GM20431 (cell line): ENCODE results near the gene RASGRF1.
"Not testable (repeated sequence)": the region's sequence is repeated elsewhere in the genome, so short reads cannot be mapped to it uniquely, and the experiment has no call there.

Experiments used
- in situ Hi-C: fragments of 300-500 bp; cut with MseI, MboI; formaldehyde crosslinking; loops from one replicate; pipeline ENCODE4 v1.15.0; 2020; ENCODE audit warnings: low sequenced_read_pairs; ENCODE audit not compliant: unreplicated experiment

The RASGRF1 gene

DNA sequence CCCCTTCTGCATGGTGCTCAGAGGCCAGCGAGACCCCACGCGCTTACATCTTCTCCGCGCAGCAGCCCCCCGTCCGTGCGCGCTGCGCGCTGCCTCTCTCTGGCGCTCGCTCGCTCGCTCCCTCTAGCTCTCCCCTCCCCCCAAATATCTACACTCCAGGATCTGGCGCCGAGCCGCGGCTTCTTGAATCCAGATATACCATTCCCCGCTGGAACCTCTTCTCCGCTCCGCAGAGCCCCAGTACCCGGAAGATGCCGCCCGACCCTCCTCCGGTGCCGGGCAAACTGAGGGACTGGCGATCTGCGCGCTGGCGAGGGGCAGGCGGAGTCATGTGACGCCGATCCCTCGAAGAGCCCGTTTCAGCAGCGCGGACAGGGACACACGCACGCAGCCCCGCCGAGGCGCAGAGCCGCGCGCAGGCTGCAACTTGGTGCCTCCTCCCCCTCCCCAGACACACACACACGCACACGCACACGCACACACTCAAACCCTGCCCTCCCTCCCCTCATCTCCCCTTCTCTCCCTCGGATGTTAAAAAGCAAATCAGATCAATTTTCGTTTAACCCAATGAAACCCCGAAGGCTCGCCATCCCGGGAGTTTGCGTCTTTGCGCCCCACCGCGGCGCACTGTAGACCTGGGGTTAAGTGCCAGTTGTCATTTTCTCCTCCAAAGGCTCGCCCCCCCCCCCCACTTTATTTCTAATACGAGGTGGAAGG lies at the start of gene RASGRF1:
TSS of gene RASGRF1 (minus strand) at position 294 of the 717 bp plus-strand sequence. CDS start at position 12, 282 bp downstream.
- in situ Hi-C loops: no loop called here

DNA sequence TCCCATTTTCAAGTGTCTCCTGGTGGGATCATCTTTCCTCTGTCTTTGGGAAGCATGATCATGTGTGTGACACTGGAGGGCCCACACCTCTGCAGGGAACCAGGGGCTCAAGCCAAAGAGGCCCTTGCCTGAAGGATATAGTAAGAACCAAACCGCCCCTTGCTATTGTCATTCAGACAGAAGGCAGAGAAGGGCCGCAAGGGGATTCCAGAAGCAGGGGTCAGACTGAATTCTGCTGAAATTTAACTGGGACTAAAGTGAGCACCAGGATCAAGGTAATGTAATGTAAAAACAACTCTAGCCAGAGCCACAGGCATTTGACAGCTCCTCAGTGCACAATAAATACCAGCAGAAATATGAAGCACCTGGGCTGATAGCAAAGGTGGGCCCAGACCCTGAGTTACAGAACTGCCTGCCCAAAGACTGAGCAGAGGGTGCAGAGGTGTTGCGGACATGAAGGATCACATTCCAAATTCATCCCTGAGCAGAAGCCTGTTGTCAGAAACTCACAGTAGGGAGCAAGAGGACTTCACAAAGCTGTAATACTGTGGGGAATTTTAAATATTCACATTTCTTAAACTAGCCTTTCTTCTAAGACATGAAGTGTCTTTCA lies 46.0 kb upstream of the RASGRF1 start:
- in situ Hi-C loops: no loop called here

DNA sequence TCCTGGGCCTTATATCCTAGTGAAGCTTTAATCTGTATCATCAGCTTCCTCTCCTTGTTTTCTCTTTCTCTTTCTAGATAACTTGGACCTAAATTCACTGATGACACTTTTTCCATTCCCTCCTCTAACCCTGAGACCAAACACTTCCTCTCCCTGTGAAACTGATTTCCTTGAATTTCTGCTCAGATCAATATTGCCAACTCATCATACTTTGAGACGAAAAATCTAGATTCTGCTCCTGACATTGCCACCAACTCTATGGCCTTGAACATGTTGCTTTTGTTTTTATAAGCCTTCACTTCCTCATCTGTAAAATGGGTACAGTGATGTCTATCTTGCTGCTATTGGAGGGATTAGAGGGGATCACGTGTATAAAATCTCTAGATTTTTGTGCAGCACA lies 42.7 kb upstream of the RASGRF1 start:
- in situ Hi-C loops: no loop called here

GRCh38 chr15:79132770-79133169 lies 42.2 kb upstream of the RASGRF1 start:
- in situ Hi-C loops: no loop called here

DNA sequence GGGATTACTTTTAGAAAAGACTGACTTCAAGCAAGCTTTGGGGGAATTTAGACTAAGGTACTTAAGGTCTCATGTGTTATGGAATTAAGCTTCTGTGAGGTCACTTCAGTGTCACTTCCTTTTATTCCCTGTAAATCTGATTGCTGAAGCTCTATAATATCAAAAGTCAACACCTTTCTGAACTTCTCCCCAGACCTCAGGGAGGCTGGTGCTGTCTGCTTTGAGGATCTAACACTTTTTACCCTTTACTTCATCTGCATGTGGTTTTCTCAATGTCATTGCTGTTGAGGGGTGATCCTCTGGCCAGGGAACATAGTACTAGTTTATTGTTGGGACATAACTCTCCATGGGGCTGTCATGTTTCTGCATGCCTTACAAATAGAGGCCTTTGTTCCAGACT lies 41.8 kb upstream of the RASGRF1 start:
- in situ Hi-C loops: no loop called here

DNA sequence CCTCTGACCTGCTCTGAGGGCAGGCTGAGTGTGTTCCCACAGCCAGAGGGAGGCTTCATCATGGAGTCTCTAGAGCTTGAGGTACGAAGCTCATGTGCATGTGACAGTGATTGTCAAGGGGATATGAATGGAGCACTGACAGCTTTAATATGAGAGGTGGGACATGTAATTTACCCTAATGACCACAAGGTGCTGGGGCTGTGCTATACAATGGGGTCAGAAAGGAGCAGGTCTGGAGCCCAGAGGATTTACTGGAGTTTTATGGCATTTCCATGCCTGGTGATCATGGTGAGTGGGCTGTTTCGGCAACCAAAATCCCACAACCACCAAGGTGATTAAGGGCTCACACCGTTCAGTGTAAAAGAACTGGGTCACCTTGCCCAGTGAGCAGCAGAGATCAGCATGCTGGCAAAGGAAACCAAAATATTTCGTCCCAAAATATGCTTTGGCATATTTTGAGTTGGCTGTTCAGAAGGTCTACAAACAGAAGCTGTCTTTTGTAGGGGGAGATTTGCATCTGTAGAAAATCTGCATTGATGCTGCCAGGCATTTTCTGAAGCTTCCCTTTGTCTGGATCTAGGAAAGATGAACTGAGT lies 40.1 kb upstream of the RASGRF1 start:
- in situ Hi-C loops: no loop called here

- in situ Hi-C loops: no loop called here
These were observed 38.7 kb upstream of the RASGRF1 start for GRCh38 chr15:79129235-79129634.

GRCh38 chr15:79128556-79128955 lies 38.0 kb upstream of the RASGRF1 start:
- in situ Hi-C loops: no loop called here

GRCh38 chr15:79124388-79124787 lies 33.8 kb upstream of the RASGRF1 start:
- in situ Hi-C loops: no loop called here

DNA sequence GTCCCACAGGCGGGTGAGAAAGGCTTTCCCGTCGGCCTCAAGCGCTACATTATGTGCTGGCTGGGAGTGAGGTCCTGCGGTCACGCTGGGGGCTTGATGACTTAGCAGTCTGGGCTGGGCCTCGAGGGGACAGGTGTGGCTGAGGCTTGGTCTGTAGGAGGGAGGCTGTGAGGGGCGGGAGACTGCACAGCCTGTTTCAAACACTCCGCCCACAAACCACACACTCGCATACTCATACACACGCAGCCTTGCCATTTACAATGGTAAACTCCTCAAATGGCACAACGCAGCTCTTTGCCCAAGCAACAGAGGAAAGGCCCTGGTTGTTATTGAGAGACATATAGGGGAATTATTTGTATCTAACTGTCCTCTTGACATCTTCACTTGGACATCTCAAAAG lies 32.4 kb upstream of the RASGRF1 start:
- in situ Hi-C loops: no loop called here

GRCh38 chr15:79122391-79122790 lies 31.8 kb upstream of the RASGRF1 start:
- in situ Hi-C loops: no loop called here

DNA sequence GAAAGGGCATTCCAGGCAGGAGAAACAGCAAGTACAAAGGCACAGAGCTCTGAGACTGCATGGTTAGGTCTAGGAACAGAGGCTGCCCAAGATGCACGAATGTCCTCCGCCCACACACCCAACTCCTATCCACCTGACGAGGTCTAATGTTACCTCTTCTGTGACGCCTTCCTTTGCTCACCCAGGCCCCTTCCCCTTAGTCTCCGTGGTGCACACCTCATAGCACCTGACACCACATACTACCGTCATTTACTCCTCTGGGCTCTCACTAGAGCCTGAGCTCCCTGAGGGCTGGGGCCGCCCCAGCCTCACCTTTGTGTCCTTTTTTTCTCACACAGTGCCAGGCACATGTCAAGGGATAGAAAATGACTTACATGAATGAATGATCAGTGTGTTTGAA lies 31.0 kb upstream of the RASGRF1 start:
- in situ Hi-C loops: no loop called here

GRCh38 chr15:79117442-79118204 lies 27.0 kb upstream of the RASGRF1 start:
- in situ Hi-C loops: no loop called here

GRCh38 chr15:79116771-79117170 lies 26.2 kb upstream of the RASGRF1 start:
- in situ Hi-C loops: no loop called here

DNA sequence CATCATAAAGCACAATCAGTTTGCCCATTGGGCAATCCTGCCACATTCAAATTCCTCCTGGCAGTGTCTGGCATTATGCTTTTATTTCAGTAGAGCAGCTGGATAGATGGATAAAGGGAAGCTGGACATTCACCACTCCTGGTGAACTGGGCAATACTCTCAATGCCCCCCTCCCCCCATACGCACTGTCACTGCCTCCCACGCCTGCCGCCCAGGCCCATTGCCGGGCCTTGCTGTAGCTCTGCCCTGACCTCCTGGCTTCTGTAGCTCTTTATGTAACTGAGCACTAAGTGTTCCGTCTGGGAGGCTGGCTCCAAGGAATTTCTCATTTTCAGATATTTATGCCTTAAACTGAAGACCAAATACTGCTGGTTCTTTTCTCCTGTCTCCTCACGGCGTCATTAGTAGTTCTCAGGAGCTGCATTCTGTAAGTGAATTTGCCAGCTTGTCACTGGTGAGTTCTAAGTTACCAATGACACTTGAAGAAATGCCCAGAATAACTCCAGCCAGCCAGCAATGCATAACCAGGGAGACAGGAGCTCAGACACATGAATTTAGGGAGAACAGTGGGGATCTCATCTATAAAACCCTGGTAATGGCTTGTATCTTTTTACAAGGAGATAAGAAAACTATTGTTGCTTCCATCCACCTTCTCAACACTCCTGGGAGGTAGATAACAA lies 25.5 kb upstream of the RASGRF1 start:
- in situ Hi-C loops: no loop called here

DNA sequence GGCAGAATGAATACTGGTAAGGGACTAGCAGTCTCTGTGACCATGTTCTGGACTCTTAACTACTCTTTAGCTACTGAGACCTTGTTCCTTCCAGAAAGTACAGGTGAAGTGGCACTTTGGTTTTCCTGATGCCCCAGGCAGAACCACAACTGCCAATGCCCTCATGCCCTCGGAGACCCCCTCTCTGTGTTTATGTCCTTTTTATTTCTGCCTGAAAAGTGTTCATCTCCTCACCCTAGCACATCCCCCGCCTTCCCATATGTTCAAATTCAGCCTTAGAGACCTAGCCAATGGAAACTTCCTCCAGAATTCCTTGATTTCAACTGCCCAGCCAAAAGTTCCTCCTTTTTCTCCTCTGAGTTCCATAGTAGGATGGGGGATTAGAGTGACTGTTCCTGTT lies 23.3 kb upstream of the RASGRF1 start:
- in situ Hi-C loops: no loop called here

GRCh38 chr15:79111404-79111803 lies 20.8 kb upstream of the RASGRF1 start:
- in situ Hi-C loops: not testable (repeated sequence)

GRCh38 chr15:79105141-79105540 lies 14.6 kb upstream of the RASGRF1 start:
- in situ Hi-C loops: no loop called here

- in situ Hi-C loops: no loop called here
These were observed 12.0 kb upstream of the RASGRF1 start for GRCh38 chr15:79102595-79102994.

DNA sequence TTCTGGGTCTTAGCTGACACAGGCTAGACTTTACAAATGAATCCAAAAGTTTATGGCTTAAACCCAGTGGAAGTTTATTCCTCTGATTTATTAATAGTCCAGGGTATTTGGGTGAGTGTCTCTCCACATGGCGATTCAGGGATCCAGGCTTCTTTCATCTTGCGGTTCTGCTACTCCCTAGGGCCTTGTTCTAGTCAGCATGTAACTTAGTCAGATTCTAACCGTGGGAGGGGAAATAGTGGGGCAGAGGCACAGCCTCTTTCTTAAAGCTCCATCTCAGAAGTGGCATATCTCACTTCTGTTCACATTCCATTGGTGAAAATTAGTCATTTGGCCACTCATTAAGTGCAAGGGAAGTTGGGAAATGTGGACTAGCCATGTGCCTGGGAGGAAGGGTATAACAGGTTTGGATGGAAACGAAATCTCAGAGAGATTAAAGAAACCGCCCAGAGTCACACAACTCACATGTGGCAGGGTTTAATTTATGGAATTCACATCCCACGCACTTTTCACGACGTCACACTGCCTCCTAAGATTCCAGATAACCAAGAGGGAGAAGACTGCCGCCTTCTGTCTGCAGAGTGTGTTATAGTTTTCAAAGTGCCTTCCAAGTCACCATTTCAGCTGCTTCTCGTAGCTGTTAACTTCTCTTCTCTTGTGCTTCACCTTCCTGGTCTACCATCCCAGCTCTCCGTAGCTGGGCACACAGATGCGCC lies 11.4 kb upstream of the RASGRF1 start:
- in situ Hi-C loops: no loop called here
